Transverse colon (tissue), 4 donors: Measurements from ENCODE around the gene ENPP7. TPM values are rescaled to one million over a fixed set of nuclear protein-coding genes. Genes with fewer than 3 reads are reported as not detected.

Source experiments
- DNase-seq: peaks from one replicate; pipeline ENCODE4 v3.0.0-alpha.2; 2019
- H3K27ac ChIP-seq, 4 donors: fragments of 200-600 bp; sonication (generic); 2 replicates each; pipeline ENCODE4 v1.5.1; 2016 to 2018; ENCODE audit warnings: inconsistent platforms in 4 of 4
- H3K27me3 ChIP-seq: fragments of 200-600 bp; sonication (generic); 2 replicates; pipeline ENCODE4 v1.5.1; 2017; ENCODE audit warnings: inconsistent platforms
- H3K36me3 ChIP-seq, 4 donors: fragments of 200-600 bp; sonication (generic); 2 replicates each; pipeline ENCODE4 v1.5.1; 2017 to 2019; ENCODE audit warnings: inconsistent platforms in 4 of 4
- H3K4me1 ChIP-seq, 4 donors: fragments of 200-600 bp; sonication (generic); 2 replicates each; pipeline ENCODE4 v1.5.1; 2017 to 2020; ENCODE audit warnings: inconsistent platforms in 4 of 4
- H3K4me3 ChIP-seq, 4 donors: fragments of 200-600 bp; sonication (generic); 1 replicate in 1 of 4; 2 replicates in 3 of 4; pipeline versions ENCODE4 v1.5.1 to v1.6.1; 2017 to 2019; ENCODE audit warnings: inconsistent platforms in 4 of 4
- H3K9me3 ChIP-seq, 2 donors: fragments of 200-600 bp; sonication (generic); 2 replicates each; pipeline ENCODE4 v1.5.1; 2017 to 2019; ENCODE audit warnings: inconsistent platforms in 2 of 2
- EP300 ChIP-seq: sonication (generic); formaldehyde crosslinking; IDR thresholded peaks from one replicate; pipeline ENCODE4 v1.6.1; 2017; ENCODE audit warnings: antibody characterized with exemption, low read depth
- POLR2A ChIP-seq: fragments of 450-650 bp; IDR thresholded peaks from one replicate; pipeline ENCODE4 v1.6.1; 2016; ENCODE audit warnings: antibody characterized with exemption, mild to moderate bottlenecking, moderate library complexity
- POLR2AphosphoS5 ChIP-seq, 3 donors: sonication (generic); formaldehyde crosslinking; IDR thresholded peaks; one replicate each; pipeline ENCODE4 v1.6.1; 2016; ENCODE audit warnings: antibody characterized with exemption in 3 of 3
- WGBS, 2 donors: methylation state at CpG; one replicate each; pipeline ENCODE4 v1.1.5; 2018; ENCODE audit warnings: low coverage in 1 of 2; 5-methylcytosine and 5-hydroxymethylcytosine counted together
- in situ Hi-C, 4 donors: fragments of 200-750 bp; cut with MboI; loops; one replicate each; pipeline versions ENCODE4 v1.15.0 to v1.15.1; 2017; ENCODE audit warnings: low sequenced_read_pairs in 3 of 4, low pct_ligation_motif_present in 1 of 4, low pct_unique_long_range_greater_than_20kb in 1 of 4
- intact Hi-C: fragments of 100-400 bp; cut with DNase I; formaldehyde crosslinking; loops from one replicate; pipeline ENCODE4 v1.15.1; 2023; ENCODE audit warnings: low total_unique reads
- total RNA-seq, 4 donors: library from RNA; depleted of rRNA; stranded (reverse); fragments of >200 nt; gene quantifications; one replicate each; pipeline ENCODE4 v1.1.0, GENCODE V29; 2016
- TF ChIP-seq, protein P1 (sequence below), 5 experiments: fragments of 200-600 bp in 3 of 5; fragments of 450-650 bp in 2 of 5; sonication (generic) in 3 of 5; IDR thresholded peaks; 1 replicate in 2 of 5; 2 replicates in 3 of 5; pipeline ENCODE4 v1.5.1; 2016 to 2017; ENCODE audit warnings: antibody characterized with exemption in 5 of 5, inconsistent platforms in 3 of 5, mild to moderate bottlenecking in 2 of 5, moderate library complexity in 1 of 5

ENPP7 gene
- total RNA-seq, 4 donors from 2014 or later = 0.16 TPM; not detected in 3

- WGBS, 2 donors = 82 to 100% methylated on average over 1 to 8 of the region's 8 CpGs
- no peak for DNase-seq
- Histone ChIP-seq H3K9me3 (no peaks in the 10 kb centered on the region), H3K4me1 (peaks cover 4 to 25% (median 21%) of the 10 kb centered on the region in 4 donors), H3K27me3 (peaks cover 91% of the 10 kb centered on the region), H3K4me3 (no peak overlapping the region), H3K27ac (no peak overlapping the region), H3K36me3 (no peaks in the 10 kb centered on the region)
- in situ Hi-C loops = no loop called here
- intact Hi-C loops = no loop called here
- TF ChIP-seq POLR2AphosphoS5 (IDR thresholded peaks at IDR 0.05) = no peak
- TF ChIP-seq EP300 = no peak
- TF ChIP-seq, protein P1, sequence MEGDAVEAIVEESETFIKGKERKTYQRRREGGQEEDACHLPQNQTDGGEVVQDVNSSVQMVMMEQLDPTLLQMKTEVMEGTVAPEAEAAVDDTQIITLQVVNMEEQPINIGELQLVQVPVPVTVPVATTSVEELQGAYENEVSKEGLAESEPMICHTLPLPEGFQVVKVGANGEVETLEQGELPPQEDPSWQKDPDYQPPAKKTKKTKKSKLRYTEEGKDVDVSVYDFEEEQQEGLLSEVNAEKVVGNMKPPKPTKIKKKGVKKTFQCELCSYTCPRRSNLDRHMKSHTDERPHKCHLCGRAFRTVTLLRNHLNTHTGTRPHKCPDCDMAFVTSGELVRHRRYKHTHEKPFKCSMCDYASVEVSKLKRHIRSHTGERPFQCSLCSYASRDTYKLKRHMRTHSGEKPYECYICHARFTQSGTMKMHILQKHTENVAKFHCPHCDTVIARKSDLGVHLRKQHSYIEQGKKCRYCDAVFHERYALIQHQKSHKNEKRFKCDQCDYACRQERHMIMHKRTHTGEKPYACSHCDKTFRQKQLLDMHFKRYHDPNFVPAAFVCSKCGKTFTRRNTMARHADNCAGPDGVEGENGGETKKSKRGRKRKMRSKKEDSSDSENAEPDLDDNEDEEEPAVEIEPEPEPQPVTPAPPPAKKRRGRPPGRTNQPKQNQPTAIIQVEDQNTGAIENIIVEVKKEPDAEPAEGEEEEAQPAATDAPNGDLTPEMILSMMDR (IDR thresholded peaks at IDR 0.05) = no peak
Observed at GRCh38 chr17:79774561-79774975, 43.8 kb downstream of the ENPP7 start.

- no peaks in the 10 kb centered on the region for H3K9me3 ChIP-seq
- H3K27ac ChIP-seq = no peak overlapping the region
- in situ Hi-C loops = no loop called here
- peaks cover 4 to 25% (median 21%) of the 10 kb centered on the region in 4 donors for H3K4me1 ChIP-seq
- intact Hi-C loops = no loop called here
- peaks cover 93% of the 10 kb centered on the region for H3K27me3 ChIP-seq
- H3K4me3 ChIP-seq = no peak overlapping the region
- 71 to 81% methylated on average over 4 to 6 of the region's 6 CpGs for WGBS, 2 donors
- no peak for DNase-seq
- H3K36me3 ChIP-seq = no peaks in the 10 kb centered on the region
- TF ChIP-seq, protein P1 (IDR thresholded peaks at IDR 0.05) = no peak
- no peak for TF ChIP-seq EP300
- TF ChIP-seq POLR2AphosphoS5 (IDR thresholded peaks at IDR 0.05) = no peak
- no peak for TF ChIP-seq POLR2A
Observed at GRCh38 chr17:79775632-79776031, 44.9 kb downstream of the ENPP7 start.

DNA sequence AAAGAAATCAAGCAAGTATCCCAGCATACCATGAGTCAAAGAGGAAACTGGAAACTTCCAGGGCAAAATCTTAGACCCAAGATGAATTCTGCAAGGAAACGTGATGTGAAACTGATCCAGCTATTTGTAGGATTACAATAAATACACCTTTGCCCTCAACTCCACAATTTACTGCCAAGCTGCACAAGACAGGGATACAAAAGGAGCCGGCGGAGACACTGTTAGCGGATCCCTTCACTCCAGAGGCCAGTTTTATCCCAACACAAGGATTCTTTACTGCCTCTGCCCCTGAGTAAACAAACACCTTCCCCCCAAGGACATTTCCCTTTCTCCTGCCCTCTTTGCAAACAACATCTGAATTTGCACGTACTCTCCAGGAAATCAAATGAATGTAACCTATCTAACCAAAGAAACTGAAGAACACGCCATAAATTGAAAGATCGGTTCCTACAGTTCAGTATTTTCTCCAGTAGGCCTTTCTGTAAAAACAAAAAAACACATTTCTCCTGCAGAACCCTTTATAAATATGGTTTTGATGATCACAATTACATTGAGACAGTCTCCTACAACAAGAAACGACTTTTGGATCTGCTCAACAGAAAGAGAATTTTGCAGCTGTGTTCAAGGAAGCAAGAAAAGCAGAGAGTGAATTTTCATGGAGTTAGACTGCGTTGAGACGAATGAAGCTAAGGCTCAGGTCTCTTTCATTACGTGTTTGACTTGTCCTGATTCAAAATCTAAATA lies 45.8 kb downstream of the ENPP7 start:
- in situ Hi-C loops (no loop called here), intact Hi-C loops (no loop called here)
- H3K4me1 ChIP-seq = peaks cover 4 to 25% (median 21%) of the 10 kb centered on the region in 4 donors
- WGBS, 2 donors = 35 to 42% methylated on average over 8 to 11 of the region's 11 CpGs
- H3K27me3 ChIP-seq = peaks cover 96% of the 10 kb centered on the region
- no peak for TF ChIP-seq EP300
- no peak for TF ChIP-seq POLR2A
- peak in 2 of 3 donors; percentile 7 to 51 for TF ChIP-seq POLR2AphosphoS5 (IDR thresholded peaks at IDR 0.05)
- TF ChIP-seq, protein P1 (IDR thresholded peaks at IDR 0.05) = peak in 1 of 5 experiments; percentile 22
- peak overlapping the region in 1 of 4 donors; percentile 33 for H3K27ac ChIP-seq
- no peaks in the 10 kb centered on the region for H3K36me3 ChIP-seq
- DNase-seq = no peak
- H3K9me3 ChIP-seq = no peaks in the 10 kb centered on the region
- H3K4me3 ChIP-seq = no peak overlapping the region

DNA sequence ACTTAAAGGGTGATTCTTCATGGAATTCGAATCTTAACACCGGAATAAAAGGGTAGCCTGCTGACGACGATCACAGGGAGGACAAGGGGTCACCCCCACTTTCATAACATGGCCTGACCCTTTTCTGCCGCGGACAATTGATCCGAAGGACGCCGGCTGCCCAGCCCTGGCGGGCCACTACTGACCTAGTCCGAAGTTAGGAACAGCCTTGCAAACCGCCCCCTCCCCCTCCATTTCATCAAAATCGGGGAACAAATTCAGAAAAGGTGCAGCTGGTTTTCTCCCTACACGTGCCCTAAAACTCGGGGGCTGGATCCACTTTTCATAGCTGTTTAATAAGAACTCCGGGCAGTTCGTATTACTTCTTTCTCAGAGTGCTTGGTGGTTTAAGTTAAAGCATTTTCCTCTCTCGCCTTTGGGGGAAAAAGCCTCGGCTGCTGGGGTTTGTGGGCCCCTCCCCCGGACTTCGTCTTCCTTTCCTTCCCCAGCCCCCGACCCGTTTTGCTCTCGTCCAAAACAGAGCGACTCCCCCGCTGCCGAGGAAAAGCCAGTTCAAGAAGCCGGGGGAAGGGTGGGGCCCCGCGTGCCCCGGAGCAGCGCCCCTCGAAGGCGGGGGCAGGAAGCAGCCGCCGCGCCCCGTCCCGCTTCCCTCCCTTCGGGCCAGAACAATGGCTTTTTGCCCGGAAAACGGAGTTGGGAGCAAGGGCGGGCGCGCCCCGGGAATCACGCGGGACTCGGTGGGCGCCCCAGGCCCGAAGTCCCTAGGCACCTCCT lies 46.6 kb downstream of the ENPP7 start:
- Histone ChIP-seq H3K4me1 (peaks cover 4 to 25% (median 21%) of the 10 kb centered on the region in 4 donors), H3K36me3 (no peaks in the 10 kb centered on the region), H3K27ac (peak overlapping the region in 1 of 4 donors; percentile 33), H3K27me3 (peaks cover 96% of the 10 kb centered on the region), H3K9me3 (no peaks in the 10 kb centered on the region), H3K4me3 (peak overlapping the region; percentile 29 to 60 (median 42))
- peak; percentile 52 for DNase-seq
- WGBS, 2 donors = 9% methylated on average over 39 of the region's 51 CpGs; no CpG with 5 or more reads in 1 of the 2 donors
- intact Hi-C loops (no loop called here), in situ Hi-C loops (no loop called here)
- TF ChIP-seq POLR2A (no peak), EP300 (no peak), POLR2AphosphoS5 (IDR thresholded peaks at IDR 0.05) (no peak)
- TF ChIP-seq, protein P1 (IDR thresholded peaks at IDR 0.05) = peak in 1 of 5 experiments; percentile 6
